GM12878 (cell line): ENCODE data around the gene COL25A1.

Experiments
- CBX5 ChIP-seq: sonication (generic); IDR thresholded peaks from 2 replicates; pipeline ENCODE4 v1.6.1; 2016; ENCODE audit warnings: low read depth, moderate library complexity, mild to moderate bottlenecking, inconsistent platforms
- CHD4 ChIP-seq: fragments of 200-600 bp; sonication (generic); IDR thresholded peaks from 2 replicates; pipeline ENCODE4 v1.6.1; 2016; ENCODE audit warnings: mild to moderate bottlenecking
- CTCF ChIP-seq, 3 experiments: IDR thresholded peaks in 2 of 3; conservative IDR thresholded peaks in 1 of 3; 2 replicates each; pipeline ENCODE4 v1.5.1; 2011; ENCODE audit warnings: low read depth in 3 of 3, low read length in 3 of 3, mild to moderate bottlenecking in 3 of 3, control low read depth in 2 of 3, moderate library complexity in 2 of 3, inconsistent platforms in 1 of 3, mixed read lengths in 1 of 3; ENCODE audit not compliant: control insufficient read depth in 2 of 3, insufficient read depth in 1 of 3; ENCODE audit errors: extremely low read depth in 1 of 3
- EP300 ChIP-seq, 2 experiments: fragments of 150-350 bp in 1 of 2; IDR thresholded peaks; 2 replicates each; pipeline ENCODE4 v1.6.1; 2011 to 2012; ENCODE audit warnings: low read depth in 2 of 2, low read length in 2 of 2, borderline replicate concordance in 1 of 2, improper control_type of control experiment in 1 of 2, inconsistent platforms in 1 of 2; ENCODE audit not compliant: control insufficient read depth in 1 of 2
- EZH2 ChIP-seq: IDR thresholded peaks from 2 replicates; pipeline ENCODE4 v1.6.1; 2012; ENCODE audit warnings: low read depth, mild to moderate bottlenecking, control low read depth, inconsistent platforms, low read length, borderline replicate concordance; ENCODE audit not compliant: control insufficient read depth
- MTA3 ChIP-seq: IDR thresholded peaks from 2 replicates; pipeline ENCODE4 v1.6.1; 2012; ENCODE audit warnings: low read length, inconsistent platforms, borderline replicate concordance
- POLR2AphosphoS5 ChIP-seq: IDR thresholded peaks from 2 replicates; pipeline ENCODE4 v1.6.1; 2011; ENCODE audit warnings: mild to moderate bottlenecking, low read length, inconsistent platforms
- RAD21 ChIP-seq: IDR thresholded peaks from 2 replicates; pipeline ENCODE4 v1.6.1; 2011; ENCODE audit warnings: mild to moderate bottlenecking, low read depth, low read length, moderate library complexity; ENCODE audit not compliant: insufficient read depth
- RB1 ChIP-seq: fragments of 450-650 bp; formaldehyde crosslinking; IDR thresholded peaks from 2 replicates; pipeline ENCODE4 v1.6.1; 2017; ENCODE audit warnings: mild to moderate bottlenecking, borderline replicate concordance
- USF2 ChIP-seq: IDR thresholded peaks from 2 replicates; pipeline ENCODE4 v1.6.1; 2011; ENCODE audit warnings: low read depth, low read length, improper control_type of control experiment, borderline replicate concordance
- ZBTB40 ChIP-seq: fragments of 450-650 bp; IDR thresholded peaks from 2 replicates; pipeline ENCODE4 v1.6.1; 2016; ENCODE audit warnings: mild to moderate bottlenecking, moderate library complexity, borderline replicate concordance
- ZNF274 ChIP-seq: IDR thresholded peaks from one replicate; pipeline ENCODE4 v1.8.0; 2011; ENCODE audit not compliant: insufficient read length, insufficient read depth
- TF ChIP-seq, protein P1 (sequence below): IDR thresholded peaks from 2 replicates; pipeline ENCODE4 v1.6.1; 2011; ENCODE audit warnings: borderline replicate concordance, low read depth, mild to moderate bottlenecking, moderate library complexity, low read length; ENCODE audit not compliant: insufficient read depth, poor library complexity, severe bottlenecking
- TF ChIP-seq, protein P2 (sequence below): IDR thresholded peaks from 2 replicates; pipeline ENCODE4 v1.6.1; 2012; ENCODE audit warnings: low read length, inconsistent platforms

DNA sequence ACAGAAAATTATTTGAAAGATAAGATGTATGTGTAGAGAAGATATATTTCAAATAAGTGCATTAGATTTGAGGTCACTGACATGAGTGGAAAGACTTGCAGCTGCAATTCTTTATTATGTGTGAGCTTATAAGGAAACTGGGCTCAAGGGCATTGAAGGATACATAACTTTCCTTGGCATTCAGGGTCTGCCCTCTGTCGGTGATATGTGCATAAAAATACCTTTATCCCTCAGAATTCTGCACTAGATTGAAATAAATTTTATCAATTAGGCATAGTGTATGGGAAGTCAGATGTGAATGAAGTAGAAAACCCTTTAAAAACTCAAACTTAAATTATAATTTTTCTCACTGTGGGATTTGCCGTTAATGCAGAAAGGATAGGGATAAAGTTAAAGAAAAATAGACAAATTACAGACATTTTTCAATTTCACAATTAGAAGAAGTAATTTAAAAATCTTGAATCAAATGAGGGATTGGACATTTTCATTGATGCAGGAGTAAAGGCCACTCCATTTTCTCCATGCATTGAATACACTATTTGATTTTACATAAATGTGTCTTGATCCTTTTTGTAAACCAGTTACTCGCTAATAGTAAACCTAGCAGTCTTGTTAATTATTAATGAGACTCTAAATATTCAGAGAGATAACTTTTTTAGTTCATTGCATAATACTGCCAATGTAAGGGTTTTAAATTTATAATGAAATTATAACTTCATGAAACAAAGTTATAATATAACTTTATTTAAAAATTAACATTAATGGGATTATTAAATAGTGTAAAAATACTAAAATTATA is 518.6 kb downstream of the COL25A1 start:
- TF ChIP-seq EP300 (IDR thresholded peaks at IDR 0.05; ENCODE audit: borderline replicate concordance in 1 of 2, control insufficient read depth in 1 of 2, low read depth in 2 of 2, low read length in 2 of 2) (no peak), POLR2AphosphoS5 (no peak), MTA3 (no peak), CHD4 (no peak), RB1 (no peak), RAD21 (no peak), ZBTB40 (no peak), CTCF (IDR thresholded peaks at IDR 0.05 in 2 of 3, conservative IDR thresholded peaks at IDR 0.05 in 1 of 3; ENCODE audit: control insufficient read depth in 2 of 3, extremely low read depth in 1 of 3, insufficient read depth in 1 of 3, low read depth in 3 of 3, low read length in 3 of 3) (peak; percentile 5 to 14 (median 9); a peak in 1 of 6 replicates), USF2 (no peak), CBX5 (no peak), EZH2 (no peak), ZNF274 (no peak)
- TF ChIP-seq, protein P1, sequence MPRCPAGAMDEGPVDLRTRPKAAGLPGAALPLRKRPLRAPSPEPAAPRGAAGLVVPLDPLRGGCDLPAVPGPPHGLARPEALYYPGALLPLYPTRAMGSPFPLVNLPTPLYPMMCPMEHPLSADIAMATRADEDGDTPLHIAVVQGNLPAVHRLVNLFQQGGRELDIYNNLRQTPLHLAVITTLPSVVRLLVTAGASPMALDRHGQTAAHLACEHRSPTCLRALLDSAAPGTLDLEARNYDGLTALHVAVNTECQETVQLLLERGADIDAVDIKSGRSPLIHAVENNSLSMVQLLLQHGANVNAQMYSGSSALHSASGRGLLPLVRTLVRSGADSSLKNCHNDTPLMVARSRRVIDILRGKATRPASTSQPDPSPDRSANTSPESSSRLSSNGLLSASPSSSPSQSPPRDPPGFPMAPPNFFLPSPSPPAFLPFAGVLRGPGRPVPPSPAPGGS: no peak
- TF ChIP-seq, protein P2, sequence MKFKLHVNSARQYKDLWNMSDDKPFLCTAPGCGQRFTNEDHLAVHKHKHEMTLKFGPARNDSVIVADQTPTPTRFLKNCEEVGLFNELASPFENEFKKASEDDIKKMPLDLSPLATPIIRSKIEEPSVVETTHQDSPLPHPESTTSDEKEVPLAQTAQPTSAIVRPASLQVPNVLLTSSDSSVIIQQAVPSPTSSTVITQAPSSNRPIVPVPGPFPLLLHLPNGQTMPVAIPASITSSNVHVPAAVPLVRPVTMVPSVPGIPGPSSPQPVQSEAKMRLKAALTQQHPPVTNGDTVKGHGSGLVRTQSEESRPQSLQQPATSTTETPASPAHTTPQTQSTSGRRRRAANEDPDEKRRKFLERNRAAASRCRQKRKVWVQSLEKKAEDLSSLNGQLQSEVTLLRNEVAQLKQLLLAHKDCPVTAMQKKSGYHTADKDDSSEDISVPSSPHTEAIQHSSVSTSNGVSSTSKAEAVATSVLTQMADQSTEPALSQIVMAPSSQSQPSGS: no peak
